ENCODE measurements around the gene PRKAG1. TPM values are rescaled to one million over a fixed set of nuclear protein-coding genes. Genes with fewer than 3 reads are reported as not detected.

Gene PRKAG1
- total RNA-seq, 4 donors from 2014 or later = 40.0 to 61.4 (median 49.6) TPM

DNA sequence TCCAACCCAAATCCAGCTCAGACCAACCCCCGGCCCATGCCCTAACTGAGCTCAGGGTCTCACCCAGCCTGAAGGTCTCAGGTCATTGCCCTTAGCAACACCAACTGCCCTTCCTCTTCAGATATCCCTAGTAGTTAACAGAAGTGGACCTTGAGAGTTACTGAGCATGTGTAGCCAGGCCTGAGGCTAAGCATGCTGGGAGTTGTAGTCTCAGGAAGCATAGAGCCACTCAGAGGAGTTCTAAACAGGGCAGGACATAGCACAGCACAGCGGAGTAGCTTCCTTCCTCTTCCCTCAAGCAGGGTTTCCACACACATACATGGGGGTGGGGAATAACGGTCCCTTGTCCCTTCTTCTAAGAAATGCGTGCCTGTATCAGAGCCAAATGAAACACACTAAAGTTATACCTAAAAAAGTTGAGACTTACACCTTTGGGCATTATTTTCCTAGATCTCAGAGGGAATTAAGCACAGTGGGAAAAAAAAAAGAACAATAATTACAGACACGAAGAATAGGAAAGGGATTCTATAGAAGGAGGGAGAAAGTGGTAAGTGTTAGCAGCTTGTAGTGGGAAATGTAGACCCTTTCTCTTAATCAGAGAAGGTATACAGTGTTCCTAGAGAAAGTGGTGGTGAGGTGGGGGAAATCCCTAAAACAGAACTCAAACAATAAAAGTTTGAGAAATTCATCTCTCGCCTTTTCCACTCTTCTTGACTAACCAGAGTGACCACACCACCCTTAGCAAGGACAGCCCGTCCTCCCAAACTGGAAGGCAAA lies 37.6 kb upstream of the PRKAG1 start:
- TF ChIP-seq, protein P1, sequence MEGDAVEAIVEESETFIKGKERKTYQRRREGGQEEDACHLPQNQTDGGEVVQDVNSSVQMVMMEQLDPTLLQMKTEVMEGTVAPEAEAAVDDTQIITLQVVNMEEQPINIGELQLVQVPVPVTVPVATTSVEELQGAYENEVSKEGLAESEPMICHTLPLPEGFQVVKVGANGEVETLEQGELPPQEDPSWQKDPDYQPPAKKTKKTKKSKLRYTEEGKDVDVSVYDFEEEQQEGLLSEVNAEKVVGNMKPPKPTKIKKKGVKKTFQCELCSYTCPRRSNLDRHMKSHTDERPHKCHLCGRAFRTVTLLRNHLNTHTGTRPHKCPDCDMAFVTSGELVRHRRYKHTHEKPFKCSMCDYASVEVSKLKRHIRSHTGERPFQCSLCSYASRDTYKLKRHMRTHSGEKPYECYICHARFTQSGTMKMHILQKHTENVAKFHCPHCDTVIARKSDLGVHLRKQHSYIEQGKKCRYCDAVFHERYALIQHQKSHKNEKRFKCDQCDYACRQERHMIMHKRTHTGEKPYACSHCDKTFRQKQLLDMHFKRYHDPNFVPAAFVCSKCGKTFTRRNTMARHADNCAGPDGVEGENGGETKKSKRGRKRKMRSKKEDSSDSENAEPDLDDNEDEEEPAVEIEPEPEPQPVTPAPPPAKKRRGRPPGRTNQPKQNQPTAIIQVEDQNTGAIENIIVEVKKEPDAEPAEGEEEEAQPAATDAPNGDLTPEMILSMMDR (IDR thresholded peaks at IDR 0.05) = no peak
- no peak for TF ChIP-seq EP300 (IDR thresholded peaks at IDR 0.05)

DNA sequence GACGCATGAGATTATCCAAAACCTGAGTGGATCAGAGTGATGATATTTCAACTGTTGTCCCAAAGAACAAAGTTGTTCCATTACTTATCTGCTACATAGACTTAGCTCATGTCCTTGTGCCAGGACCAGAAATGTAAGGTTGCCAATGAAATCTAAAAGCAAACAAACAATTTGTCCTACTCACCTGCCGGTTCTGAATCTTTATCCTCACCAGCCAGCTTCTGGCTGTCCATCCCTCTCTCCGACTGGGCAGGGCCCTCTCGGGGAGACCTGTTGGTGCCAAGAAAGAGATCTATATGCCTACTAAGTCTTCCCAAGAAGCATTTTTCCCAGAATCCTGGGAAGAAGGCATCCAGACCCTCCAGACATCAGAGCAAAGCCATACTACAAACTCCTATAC lies 36.5 kb upstream of the PRKAG1 start:
- Histone ChIP-seq H3K4me1 (peaks cover 56% of the 10 kb centered on the region), H3K27me3 (no peaks in the 10 kb centered on the region), H3K4me3 (no peak overlapping the region), H3K9me3 (no peaks in the 10 kb centered on the region), H3K27ac (no peak overlapping the region), H3K36me3 (peaks cover 49% of the 10 kb centered on the region)
- TF ChIP-seq POLR2AphosphoS5 (IDR thresholded peaks at IDR 0.05) (no peak), POLR2A (IDR thresholded peaks at IDR 0.05) (no peak), EP300 (IDR thresholded peaks at IDR 0.05) (no peak)
- TF ChIP-seq, protein P1 (IDR thresholded peaks at IDR 0.05) = no peak
- WGBS = 94% methylated on average over 4 of the region's 4 CpGs
- DNase-seq (ENCODE audit: low spot score in 2 of 2) = no peak

More for the DNA sequence above, 37.6 kb upstream of the PRKAG1 start:
- DNase-seq (ENCODE audit: low spot score in 2 of 2) = no peak
- Histone ChIP-seq H3K4me3 (peak overlapping the region; percentile 97), H3K9me3 (no peaks in the 10 kb centered on the region), H3K4me1 (peaks cover 57% of the 10 kb centered on the region), H3K27me3 (no peaks in the 10 kb centered on the region), H3K27ac (no peak overlapping the region), H3K36me3 (peaks cover 38% of the 10 kb centered on the region)
- 29% methylated on average over 7 of the region's 7 CpGs for WGBS

- WGBS = 97% methylated on average over 7 of the region's 10 CpGs
- TF ChIP-seq EP300 (IDR thresholded peaks at IDR 0.05) (no peak), POLR2AphosphoS5 (IDR thresholded peaks at IDR 0.05) (no peak), POLR2A (IDR thresholded peaks at IDR 0.05) (no peak)
- TF ChIP-seq, protein P1 (IDR thresholded peaks at IDR 0.05) = no peak
- no peak for DNase-seq (ENCODE audit: low spot score in 2 of 2)
- peaks cover 55% of the 10 kb centered on the region for H3K36me3 ChIP-seq
- no peak overlapping the region for H3K4me3 ChIP-seq
- no peak overlapping the region for H3K27ac ChIP-seq
- peaks cover 56% of the 10 kb centered on the region for H3K4me1 ChIP-seq
- H3K9me3 ChIP-seq = no peaks in the 10 kb centered on the region
- H3K27me3 ChIP-seq = no peaks in the 10 kb centered on the region
Observed at GRCh38 chr12:49054524-49054923, 35.9 kb upstream of the PRKAG1 start.

DNA sequence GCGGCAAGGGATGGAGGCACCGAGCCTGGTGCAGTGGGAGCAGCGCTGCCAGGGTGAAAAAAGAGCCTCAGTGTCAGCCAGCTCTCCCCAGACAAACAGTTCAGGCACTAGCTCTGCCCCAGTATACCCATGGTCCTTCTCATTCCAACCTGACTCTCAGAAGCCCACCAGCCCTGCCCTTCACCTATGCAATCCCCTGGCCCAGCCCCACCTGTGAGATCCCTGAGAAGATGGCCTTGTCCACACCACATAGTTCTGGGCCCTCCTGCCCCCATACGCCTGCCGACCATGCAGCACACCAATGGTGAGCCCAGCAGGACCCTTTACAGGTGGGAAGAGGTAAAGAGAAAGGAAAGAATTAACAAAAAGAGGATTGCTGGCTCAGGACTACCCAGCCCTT lies 35.5 kb upstream of the PRKAG1 start:
- Histone ChIP-seq H3K36me3 (peaks cover 59% of the 10 kb centered on the region), H3K9me3 (no peaks in the 10 kb centered on the region), H3K4me1 (peaks cover 54% of the 10 kb centered on the region), H3K27ac (no peak overlapping the region), H3K4me3 (no peak overlapping the region), H3K27me3 (no peaks in the 10 kb centered on the region)
- TF ChIP-seq POLR2A (IDR thresholded peaks at IDR 0.05) (no peak), POLR2AphosphoS5 (IDR thresholded peaks at IDR 0.05) (no peak), EP300 (IDR thresholded peaks at IDR 0.05) (no peak)
- TF ChIP-seq, protein P1 (IDR thresholded peaks at IDR 0.05) = no peak
- no peak for DNase-seq (ENCODE audit: low spot score in 2 of 2)
- 90% methylated on average over 5 of the region's 5 CpGs for WGBS

GRCh38 chr12:49052451-49053208 lies 34.1 kb upstream of the PRKAG1 start:
- Histone ChIP-seq H3K27me3 (no peaks in the 10 kb centered on the region), H3K4me1 (peaks cover 39% of the 10 kb centered on the region), H3K27ac (no peak overlapping the region), H3K9me3 (no peaks in the 10 kb centered on the region), H3K4me3 (no peak overlapping the region), H3K36me3 (peaks cover 74% of the 10 kb centered on the region)
- 71% methylated on average over 15 of the region's 16 CpGs for WGBS
- no peak for DNase-seq (ENCODE audit: low spot score in 2 of 2)
- TF ChIP-seq, protein P1 (IDR thresholded peaks at IDR 0.05) = no peak
- TF ChIP-seq EP300 (IDR thresholded peaks at IDR 0.05) = no peak
- TF ChIP-seq POLR2A (IDR thresholded peaks at IDR 0.05) = no peak
- no peak for TF ChIP-seq POLR2AphosphoS5 (IDR thresholded peaks at IDR 0.05)
